Stimulated activated CD4-positive, alpha-beta T cell treated with anti-CD3 and anti-CD28 coated beads, Interleukin-2, amount 100 ng/mL, for 24 hours (primary cell): Measurements from ENCODE around the gene TECTA.

Experiments
- DNase-seq, 2 donors: peaks; one replicate each; pipeline ENCODE4 v3.0.0-alpha.2; 2020

Gene TECTA

DNA sequence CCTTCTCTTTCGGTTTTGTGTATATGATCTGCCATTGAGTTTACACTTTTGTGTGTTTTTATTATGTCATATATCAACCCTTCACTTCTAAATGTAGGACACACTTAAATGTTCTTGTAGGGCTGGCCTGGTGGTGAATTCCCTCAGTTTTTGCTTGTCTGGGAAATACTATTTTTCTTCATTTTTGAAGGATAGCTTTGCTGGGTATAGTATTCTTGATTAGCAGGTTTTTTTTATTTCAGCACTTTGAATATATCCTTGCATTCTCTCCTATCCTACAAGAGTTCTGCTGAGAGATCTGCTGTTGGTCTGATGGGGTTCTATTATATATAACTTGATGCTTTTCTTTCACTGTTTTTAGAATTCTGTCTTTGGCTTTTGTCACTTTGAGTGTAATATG lies 79.1 kb downstream of the TECTA start:
- DNase-seq, result no peak

DNA sequence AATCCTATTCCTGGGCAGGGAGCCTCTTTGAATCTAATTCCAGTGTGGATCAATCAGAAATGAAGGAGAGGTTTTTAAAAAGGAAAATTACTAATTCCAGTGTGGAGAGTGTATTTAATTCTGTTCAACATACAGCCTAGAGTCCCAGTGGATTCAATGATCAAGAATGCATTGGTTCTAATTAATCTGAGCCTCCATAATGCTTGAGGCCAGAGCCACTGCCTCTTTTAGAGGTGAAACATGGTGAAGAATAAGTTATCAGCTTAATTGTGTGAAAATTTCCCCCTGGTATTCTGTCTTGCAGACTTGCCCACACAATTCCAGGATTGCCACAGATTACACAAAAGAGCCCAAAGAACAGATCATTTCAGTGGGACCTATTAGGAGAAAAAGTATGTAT lies 87.7 kb downstream of the TECTA start:
- no peak for DNase-seq

DNA sequence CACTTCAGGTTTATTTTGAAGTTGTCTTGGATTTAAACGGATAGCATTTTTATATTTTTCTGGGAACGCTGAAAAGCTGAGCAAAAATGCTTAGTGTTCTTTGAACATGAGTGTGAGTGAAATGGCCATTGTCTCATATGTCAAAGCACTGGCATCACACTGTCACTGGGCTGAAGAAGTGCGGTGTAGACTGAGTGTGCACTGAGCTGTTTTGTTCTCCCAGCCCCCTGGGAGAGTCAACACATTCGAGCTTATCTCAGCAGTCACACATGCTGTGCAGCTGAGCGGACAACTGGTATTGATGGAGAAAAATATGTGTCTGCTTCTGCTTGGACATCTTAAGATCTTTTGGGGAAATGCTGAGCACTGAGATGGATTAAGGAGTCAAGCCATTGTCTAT lies 90.8 kb downstream of the TECTA start:
- DNase-seq, result no peak

DNA sequence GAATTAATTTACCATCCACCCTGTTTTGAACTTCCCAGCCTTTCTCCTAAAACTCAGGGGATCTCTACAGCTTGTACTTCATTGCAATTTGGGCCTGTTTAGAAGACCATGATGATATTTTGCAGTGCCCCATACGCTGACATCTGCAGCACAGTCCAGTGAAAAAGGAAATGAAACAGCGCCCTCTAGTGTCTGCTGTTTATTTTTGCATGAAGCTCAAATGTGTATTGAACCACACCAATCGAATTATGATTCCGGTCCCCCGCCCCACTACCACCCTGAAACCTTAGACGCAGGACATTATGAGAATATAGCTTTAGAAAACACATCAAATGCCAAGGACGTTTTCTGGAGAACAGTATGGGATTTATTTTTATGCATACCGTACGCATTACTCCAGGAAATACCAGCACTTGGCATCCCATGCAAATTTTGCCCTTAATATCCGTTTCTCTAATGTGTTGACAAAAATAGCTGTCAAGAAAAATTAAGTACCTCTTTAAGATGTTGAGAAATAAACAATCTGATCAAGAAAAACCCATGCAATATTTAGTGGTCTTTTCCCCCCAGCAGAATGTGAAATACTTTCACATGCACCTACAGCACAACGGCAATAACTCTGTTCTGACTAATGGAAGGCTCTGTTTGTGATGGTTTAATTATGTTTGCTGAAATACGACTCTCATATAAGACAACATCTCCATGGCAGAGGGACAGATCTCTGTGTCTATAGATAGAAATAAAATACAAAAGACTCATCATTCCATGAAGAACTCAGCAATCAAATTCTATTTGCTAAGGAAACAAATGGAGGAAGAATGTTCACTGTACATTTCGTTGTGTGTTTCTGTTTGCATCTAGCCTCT lies 93.9 kb downstream of the TECTA start:
- peak; percentile 33 to 61 for DNase-seq

DNA sequence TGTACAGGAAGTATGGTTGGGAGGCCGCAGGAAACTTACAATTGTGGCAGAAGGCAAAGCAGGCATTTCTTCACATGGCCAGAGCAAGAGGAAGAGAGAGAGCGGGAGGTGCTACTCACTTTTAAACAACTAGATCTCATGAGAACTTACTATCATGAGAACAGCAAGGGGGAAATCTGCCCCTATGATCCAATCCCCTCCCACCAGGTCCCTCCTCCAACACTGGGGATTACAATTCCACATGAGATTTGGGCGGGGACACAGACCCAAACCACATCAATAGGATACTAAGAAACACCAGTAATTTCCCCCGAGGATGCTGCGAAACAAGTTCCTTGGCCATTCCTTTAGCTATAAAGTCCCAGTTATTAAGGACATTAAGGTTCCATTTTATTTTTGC lies 97.4 kb downstream of the TECTA start:
- DNase-seq, result no peak

DNA sequence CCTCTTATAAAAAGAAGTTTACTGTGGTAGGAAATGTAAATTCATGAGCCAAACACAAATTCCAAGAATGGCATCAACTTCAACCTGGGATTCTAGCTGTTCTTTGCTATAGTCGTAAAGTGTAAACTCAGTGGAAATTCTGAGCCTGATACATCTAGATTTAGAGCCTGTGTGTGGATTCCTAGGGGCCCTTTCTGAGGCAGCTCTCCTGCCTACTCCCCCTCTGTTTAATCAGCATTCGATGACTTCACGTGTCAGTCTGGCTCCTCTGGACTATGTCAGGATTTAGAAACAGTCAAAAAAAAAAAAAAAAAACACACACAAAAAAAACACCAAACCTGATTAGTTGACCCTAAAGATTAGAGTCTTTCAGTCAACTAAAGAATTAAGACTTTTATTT lies 98.5 kb downstream of the TECTA start:
- no peak for DNase-seq

DNA sequence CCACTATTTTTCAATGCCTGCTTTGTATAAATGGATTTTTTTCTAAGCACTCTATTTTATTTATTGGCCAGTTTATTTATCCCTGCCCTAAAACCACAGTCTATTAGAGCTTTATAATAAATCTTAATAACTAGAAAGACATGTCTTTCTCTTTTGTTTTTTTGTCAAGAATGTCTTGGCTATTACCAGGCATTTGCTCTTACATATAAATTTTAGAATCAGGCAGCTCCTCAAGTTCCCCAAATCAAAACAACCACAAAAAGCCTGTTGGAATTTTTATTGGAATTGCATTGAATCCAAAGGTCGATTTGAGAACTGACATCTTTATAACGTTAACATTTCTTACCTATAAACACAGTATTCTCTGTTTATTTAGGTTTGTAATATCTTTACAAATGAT lies 105.8 kb downstream of the TECTA start:
- no peak for DNase-seq

DNA sequence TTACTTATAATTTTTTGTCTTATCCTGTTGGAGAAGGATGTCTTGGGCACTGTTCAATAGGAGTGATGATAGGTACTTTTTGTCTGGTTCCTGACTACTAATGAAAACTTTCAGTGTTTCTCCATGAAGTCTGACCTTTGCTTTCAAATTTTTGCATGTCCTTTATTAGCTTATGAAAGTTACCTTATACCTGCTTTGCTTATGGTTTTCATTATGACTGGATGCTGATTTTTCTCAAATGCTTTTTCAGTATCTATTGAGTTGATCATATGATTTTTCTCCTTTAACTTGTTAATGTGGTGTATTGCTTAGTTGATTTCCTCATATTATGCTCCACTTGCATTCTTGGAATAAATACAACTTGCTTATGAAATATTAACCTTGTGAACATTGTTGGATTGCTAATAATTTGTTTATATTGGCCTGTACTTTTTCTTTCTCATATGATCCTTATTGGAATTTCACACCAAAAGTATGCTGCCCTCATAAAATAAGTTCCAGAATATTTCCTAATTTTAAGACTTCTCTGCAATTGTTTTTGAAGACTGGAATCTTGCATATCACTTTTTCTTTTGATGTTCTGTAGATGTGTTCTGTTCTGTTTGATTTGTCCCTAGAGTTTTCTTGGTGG lies 106.6 kb downstream of the TECTA start:
- DNase-seq, result no peak

DNA sequence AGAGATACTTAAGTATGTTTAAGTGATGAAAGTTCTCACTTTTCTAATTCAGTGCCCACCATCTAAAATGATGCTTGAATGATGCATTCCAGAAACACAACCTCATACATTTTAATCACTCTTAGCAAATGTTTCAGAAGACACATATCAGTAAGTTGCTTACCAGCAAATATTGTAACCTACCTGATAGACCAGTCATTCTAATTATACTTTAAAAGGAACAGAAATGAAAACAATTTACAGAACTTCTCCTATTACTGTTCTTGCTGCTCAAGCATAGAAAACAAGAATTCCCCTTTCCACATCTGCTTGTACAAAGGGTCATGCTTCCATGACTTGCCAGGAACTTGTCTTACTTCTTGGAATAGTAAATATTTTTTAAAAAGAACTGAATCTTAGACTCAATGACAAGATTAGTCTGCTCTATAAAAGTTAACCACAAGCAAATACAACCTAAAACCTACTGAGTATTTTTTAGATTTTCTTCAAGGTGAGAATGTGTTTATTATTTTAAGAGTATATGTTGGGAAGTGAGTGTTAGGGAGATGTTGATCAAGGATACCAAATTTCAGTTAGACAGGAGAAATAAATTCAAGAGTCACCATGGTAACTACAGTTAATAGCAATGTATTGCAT lies 109.5 kb downstream of the TECTA start:
- no peak for DNase-seq

DNA sequence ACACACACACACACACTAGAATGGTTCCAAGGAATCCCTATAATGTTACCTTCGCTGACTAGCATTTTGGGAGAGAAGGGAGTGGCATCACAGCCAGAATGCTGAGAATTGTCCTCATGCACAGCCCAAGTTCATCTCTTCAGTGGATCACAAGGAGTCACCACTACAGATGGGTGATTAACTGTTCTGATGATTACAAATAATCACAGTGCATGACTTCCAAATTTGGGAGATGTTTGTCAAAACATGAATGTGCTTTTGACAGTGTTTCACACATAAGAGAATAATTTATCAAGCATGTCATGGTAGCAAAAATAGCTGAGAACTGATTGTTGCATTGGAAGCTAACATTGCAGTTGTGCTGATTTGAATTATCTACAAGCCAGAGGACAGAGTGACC lies 110.6 kb downstream of the TECTA start:
- no peak for DNase-seq

DNA sequence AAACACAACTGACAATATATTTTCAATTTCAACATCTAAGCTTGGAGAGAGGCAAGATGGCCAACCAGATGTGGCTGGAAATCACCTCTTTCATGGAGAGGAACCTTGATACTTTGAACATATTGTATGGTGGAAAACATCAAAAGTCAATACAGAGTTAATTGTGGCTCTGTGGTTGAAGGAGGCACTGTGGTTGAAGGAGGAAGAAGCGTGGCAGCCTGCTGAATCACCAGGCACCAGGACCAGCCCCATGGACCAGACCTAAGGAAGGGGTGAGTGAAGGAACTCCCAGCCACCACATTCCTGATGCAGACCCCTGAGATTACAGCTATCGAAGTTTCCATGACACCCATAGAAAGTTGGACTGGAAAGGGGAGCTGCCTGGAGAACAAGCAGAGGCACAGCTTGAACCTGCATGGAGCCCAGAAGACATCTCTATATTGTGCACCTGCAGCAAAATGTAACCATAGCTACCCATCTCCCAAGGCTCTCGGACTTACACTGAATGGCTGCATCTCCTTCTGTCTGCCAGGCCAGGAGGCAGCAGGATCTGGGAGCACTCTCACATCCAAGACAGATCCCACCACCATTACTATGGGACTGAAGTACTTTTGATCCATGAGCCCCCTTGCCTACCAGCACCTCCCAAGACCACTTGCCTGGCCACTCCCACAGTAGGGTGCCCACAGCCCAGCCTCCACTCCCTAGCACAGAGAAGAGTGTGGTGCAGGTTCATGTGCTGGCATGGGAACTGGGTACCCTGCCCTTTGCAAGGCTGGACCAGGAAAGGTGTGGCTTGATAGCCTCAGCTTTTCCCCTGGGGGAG lies 111.7 kb downstream of the TECTA start:
- DNase-seq, result no peak

DNA sequence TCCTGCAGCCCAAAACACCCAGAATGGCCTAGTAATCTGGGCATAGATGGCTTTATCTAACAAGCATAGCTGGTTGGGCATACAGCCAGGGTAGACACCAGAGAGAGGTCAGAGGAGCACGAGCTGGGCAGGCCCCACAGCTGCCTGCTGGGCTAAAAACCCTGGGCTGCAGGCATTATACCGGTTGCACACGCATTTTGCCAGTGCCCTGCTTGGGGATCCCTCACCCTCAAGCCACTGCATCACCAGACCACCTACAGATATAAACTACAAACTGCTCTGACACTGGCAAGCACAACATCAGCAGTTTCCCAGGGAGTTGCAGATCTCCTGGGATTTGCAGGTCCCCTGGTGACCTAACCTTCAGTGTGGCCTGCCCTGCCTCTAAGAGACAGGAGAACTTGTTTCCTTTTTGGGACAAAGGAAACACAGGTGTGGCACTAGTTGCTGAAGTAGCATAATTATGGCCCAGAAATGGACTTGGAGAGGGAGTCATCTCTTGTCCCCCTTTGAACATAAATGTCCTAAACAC lies 112.4 kb downstream of the TECTA start:
- DNase-seq, result no peak

DNA sequence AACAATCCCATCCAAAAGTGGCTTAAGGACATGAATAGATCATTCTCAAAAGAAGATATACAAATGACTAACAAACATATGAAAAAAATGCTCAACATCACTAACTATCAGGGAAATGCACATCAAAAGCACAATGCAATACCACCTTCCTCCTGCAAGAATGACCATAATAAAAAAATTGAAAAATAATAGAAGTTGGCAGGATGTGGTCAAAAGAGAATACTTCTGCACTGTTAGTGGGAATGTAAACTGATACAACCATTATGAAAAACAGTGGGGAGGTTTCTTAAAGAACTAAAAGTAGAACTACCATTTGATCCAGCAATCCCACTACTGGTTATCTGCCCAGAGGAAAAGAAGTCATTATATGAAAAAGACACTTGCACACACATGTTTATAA lies 113.8 kb downstream of the TECTA start:
- no peak for DNase-seq

DNA sequence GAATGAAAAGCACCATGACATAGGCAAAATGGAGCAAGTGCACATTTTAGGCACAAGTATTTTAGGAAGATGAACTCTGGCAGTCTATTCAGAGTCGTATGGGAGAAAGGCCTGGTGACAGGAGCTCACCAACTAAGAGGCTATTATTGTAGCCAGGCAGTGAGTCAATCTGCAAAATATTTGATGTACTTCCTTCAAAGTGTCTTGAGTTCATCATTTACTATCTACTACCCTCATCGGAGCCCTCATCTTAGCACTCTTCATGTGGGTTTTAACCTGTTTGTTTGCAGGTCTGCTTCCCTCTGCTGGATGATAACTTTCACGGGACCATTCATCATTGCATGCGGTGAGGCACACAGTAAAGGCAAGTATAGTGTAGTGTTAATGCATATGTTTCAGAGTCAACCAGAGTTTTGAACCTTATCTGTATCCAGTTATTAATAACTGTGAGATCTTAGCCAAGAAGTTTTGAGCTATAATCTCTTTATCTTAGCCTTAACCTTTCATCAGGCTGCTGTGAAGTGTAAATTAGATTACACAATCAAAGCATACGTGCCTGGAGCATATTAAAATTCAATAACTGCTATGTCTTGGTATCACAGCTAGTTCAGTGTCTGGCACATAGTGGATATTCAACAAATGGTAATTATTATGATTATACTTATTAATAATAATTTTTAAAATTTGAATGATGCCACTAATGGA lies 120.6 kb downstream of the TECTA start:
- DNase-seq, result no peak

DNA sequence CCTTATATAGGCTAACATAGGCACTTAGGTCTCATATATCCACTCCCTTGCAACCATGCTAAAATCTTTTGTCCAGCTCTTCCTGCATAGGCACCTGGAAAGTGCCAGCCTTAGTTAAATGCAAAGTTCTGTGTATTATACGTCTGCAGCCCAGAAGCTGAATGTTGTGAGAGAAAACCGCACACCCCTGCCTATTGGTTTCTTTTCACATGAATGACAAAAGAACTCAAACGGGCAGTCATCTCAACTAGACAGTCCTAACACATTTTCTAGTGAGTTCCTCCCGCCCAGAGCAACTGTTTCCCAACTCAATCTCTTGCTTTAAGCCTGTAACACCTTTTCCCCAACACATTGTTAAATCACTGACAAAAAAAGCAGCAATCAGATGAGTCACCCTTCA lies 122.1 kb downstream of the TECTA start:
- no peak for DNase-seq

DNA sequence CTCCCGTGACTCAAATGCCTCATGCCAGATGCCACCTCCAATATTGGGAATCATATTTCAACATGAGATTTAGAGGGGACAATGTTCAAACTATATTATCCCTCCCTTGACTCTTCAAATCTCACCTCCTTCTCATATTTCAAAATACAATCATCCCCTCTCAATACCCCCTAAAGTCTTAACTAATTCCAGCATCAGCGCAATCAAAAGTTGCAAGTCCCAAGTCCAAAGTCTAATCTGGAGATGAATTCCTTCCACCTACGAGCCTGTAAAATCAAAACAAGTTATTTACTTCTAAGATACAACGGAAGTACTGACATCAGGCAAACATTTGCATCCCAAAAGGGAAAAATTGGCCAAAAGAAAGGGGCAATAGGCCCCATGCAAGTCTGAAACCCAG lies 124.3 kb downstream of the TECTA start:
- DNase-seq, result no peak

DNA sequence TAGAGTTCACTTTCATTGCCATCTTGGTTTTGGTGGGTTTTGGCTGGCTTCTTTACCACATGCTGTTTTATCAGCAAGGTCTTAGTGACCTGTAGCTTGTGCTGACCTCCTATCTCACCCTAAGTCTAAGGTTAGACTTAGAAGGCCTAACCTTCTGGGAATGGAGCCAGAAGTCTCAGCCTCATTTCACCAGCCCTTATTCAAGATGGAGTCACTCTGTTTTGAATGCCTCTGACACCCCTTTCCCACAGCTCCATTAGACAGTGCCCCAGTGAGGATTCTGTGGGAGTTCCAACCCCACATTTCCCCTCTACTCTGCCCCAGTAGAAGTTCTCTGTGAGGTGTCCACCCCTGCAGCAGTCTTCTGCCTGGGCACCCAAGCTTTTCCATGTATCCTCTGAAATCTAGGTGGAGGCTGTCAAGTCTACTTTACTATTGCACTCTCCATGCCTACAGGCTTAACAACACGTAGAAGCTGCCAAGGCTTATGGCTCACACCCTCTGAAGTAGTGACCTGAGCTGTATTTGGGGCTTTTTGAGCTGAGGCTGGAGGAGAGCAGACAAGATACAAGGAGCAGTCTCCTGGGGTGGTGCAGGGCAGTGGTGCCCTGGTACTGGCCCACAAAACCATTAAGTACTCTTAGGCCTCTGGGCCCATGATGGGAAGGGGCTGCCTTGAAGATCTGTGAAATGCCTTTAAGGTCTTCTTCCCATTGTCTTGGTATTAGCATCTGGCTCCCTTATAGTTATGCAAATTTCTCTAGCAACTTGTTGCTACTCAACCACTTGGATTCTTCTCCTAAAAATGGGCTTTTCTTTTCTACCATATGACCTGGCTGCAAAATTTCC lies 125.6 kb downstream of the TECTA start:
- DNase-seq, result no peak

DNA sequence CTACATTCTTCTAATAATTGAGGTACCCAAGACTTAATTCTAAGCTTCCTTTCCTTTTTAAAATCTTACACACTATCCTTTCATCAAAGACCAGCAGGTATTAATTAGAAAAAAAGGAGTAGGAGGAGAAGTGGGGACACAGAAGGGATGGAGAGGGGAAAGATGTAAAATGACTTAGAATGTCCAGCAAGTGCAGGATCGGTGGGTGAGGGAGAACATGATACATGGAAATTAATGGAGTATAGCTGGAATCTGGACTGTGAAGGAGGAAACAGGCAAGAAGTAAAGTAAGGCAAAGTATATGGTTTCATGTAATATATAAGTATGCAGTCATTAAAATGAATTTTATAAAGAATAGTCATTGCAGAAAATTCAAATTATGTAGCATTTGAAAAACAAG lies 127.8 kb downstream of the TECTA start:
- no peak for DNase-seq

DNA sequence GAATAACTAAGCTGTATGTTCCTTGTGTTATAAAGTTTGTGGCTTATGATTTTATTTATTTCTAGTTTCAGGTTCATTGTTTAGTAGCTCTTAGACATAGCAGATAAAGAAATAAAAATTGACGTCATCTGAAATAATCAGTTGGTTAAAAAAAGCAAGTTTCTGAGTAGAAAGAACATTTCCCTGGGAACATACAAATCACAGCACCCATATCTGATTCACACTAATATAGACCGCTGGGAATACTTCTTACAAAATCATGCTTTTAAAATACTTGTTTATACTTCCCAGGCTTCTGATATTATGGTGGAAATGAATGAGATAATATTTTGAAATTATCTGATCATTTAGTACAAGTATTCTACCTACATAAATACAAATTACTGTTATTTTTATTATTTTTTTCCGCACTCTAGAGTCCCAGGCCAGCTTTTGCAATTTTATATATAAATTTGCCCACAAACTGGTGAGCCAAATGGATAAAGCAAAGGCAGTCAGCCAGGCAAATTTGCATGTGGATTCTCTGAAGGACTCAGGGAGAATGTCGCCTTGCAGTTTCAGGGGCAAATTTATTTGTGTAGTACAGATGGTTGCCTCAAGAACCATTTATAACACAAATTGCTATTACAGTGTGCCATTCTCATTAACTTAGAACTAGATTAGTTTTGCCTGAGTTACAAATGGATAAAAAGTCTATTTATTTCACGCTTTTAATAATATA lies 128.6 kb downstream of the TECTA start:
- DNase-seq, result no peak

DNA sequence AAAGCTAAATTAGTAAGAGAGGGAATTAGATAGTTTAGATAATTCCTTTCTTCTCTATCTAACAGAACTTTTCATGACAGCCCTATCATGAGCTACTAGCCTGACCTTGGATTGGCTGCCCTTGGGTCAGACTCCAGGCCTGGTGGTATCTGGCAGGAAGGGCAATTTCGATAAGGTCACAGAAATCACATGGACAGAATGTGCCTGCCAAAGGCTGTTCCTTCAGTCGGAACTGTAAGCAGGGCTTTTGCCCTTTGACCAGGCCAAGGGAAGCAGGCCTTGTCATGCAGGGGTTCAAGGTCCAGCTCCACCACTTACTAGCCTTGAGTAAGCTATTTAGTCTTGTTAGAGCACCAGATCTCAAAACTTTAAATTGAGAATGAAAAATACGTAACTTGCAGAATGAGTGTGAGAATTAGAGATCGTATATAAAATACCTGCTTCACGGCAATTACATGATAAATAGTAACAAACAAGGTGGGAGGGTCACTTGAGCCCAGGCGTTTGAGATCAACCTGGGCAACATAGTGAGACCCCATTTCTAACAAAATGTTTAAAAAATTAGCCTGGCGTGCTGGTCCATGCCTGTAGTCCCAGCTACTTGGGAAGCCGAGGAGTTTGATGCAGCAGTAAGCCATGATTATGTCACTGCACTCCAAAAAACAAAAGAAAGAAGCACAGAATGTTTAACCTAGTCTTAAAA lies 130.7 kb downstream of the TECTA start:
- DNase-seq, result no peak
